22Rv1 (cell line): ENCODE measurements around the gene BICC1.

Experiments used
- CTCF ChIP-seq: fragments of 450-650 bp; IDR thresholded peaks from 2 replicates; pipeline ENCODE4 v1.5.1; 2017; ENCODE audit warnings: mild to moderate bottlenecking
- ZFX ChIP-seq: fragments of 450-650 bp; IDR thresholded peaks from 2 replicates; pipeline ENCODE4 v1.6.1; 2017; ENCODE audit warnings: antibody characterized with exemption, borderline replicate concordance

DNA sequence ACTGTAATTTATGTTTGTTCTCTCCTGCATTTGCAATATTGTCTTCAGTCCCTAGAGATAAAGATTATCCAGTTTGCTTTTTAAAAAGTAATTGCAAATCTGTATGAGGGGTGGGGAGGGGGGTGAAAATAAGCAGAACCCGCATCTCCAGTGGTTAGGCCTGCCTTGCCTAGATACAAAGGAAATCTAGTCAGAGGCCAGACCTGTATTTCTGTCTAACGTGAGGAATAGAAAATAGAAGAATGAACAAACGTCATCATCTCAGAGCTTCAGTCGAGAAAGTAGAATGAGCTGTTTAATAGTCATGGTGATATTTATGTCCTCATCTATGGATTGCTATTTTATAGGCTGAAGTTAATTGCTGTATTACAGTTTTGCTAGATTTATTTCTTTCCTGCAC is 284.2 kb downstream of the BICC1 start:
- TF ChIP-seq CTCF (no peak), ZFX (no peak)
